HG03095 (cell line): ENCODE data around the gene PDCD6IP.

Experiments
- ATAC-seq: cut with Tn5 transposase; IDR thresholded peaks from one replicate; pipeline ENCODE4 v1.9.1; 2021; ENCODE audit warnings: moderate library complexity; ENCODE audit not compliant: unreplicated experiment

PDCD6IP gene

DNA sequence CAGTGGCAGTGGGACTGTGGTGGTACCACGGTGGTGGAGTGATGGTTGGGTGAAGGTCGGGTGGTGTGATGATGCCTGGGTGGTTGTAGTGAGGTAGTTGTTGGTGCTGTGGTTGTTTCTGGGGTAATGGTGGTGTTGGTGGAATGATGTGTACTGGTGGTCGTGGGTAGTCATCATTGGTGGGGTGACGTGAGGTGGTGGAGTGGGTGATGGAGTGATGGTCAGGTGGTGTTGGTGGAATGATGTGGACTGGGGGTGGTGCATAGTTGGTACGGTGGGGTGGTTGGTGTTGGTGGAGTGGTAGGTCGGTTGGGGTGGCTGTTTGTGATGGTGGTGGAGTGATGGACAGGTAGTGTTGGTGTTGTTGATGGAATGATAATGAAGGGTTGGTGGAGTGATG, 87.1 kb downstream of the PDCD6IP start:
- no peak for ATAC-seq

DNA sequence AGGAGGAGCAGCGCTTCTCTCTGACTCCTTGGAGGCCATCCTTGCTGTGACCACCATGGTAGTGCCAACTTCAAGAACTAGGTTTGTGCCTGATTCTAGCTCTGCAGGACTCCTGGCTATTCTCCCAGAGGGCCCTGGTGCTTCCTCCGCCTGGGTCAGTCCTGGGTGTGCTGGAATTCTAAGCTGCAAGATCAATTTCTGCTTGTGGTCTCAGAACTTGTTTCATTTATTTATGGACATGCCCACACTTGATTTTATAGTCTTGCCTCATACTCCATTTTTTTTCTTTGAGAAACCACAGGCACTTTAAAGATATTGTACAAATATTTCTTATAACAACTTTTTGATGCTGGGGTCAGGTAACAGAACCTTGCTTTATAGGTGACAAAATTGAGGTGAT, 87.6 kb downstream of the PDCD6IP start:
- no peak for ATAC-seq

DNA sequence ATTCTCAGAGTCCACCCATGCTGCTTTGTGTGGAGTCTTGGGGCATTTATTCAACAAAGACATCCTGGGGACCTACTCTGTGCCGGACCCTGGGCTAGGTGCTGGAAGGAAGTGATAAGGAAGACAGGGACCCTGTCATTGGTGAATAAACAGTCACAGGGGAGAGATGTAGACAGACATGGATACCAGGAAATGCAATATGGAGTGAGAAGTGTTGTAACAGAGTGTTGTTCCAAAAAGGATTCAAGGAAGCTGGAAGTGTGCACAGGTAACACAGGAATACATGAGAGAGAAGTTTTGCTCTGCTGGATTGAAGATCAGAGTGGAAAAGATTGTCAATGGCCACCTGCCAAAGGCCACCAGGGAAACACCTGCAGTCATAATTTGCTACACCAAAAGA, 89.0 kb downstream of the PDCD6IP start:
- ATAC-seq, result no peak

DNA sequence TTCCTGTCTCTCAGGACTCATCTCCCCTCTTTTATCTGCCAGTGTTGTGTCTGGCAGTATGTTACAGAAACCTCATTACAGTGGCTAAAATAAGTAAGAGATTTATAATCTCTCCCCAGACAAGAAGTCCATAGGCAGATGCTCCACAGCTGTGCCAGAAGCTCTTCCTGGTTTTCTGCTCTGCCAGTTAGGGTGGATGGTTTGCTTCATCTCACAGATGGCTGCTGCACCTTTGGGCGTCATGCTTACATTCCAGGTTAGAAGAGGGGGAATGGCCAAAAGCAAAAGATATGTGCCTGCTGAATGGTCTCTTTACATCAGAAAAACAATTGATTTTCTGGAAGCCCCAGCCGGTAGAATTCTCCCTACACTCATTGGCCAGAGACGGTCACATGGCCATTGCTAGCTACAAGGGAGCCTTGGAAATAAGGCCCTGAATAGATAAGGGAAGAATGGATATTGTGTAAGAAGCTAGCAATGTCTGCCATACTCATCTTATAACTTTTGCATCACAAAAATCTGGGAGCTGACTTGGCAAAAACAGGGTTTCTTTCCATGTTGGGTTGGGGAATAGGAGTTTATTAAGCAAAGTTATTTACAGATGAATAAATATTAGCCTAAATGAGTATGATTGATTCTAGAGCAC, 91.1 kb downstream of the PDCD6IP start:
- ATAC-seq, result no peak

DNA sequence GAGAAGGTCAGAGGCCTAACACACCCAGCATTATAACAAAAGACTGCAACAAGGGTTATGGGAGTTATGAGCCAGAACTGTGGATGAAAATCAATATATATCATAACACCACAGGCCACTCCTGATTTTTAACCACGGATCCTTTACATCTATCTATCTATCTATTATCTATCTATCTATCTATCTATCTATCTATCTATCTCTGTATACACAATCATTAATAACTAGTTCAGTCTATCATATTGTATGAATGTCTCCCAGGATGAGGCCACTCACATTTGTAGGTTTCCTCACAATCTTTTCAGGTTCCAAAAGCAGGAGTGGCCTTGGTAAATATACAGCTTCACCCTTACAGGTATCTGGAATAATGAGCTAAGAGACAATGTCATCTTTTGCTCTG, 94.2 kb downstream of the PDCD6IP start:
- ATAC-seq, result no peak

DNA sequence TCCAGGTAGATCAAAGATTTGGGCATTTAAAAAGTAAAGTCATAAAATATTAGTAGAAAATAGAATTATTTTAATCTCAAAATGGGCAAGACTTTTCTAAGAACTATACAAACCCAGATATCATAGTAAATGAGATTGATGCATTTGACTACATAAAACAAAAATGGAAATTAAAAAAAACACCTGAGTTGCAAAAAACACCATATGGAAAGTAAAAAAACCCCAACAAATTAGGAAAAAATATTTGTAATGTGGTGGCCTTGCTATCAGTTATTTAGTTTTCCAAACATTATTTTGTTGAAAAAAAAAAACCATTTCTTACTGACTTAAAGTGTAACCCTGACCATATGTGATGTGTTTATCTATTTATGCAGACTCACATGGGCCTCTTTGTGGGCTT, 97.2 kb downstream of the PDCD6IP start:
- ATAC-seq, result no peak

DNA sequence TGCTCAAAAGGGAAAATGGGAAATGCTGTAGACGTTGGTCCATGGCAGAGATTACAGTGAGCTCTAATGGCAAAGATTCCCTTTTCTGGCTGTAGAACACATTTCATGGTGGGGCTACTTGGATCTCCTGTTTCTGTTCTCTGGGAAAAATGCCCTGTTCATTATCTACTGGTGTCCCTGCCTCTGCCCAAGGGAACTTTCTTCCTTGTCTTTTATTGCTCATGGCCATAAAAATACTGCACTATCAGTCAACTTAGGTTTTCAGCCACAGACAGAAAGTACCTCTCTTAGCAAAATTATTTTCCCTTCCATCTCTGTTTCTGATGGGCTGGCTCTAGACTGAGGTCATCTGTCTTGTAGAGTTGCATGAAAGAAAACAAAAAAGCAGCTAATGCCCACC, 98.9 kb downstream of the PDCD6IP start:
- ATAC-seq, result no peak

DNA sequence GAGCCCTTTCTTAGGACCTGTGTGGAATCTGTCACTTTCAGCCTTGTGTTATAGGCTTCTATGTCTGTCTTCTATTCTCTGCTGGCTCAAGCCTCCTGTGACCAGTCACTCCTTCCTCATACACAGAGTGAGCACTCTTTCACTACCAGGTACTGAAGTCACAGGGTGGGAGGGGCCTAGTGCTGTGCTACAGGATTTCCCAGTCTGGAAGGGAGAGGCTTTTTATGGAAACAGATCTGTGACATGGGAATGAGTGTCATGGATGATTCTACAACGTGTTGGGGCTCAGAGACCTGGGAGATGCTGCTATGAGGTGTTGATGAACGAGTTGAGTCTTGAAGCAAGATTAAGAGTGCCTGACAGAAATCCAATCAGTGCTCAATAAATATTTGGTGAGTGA, 100.5 kb downstream of the PDCD6IP start:
- no peak for ATAC-seq

DNA sequence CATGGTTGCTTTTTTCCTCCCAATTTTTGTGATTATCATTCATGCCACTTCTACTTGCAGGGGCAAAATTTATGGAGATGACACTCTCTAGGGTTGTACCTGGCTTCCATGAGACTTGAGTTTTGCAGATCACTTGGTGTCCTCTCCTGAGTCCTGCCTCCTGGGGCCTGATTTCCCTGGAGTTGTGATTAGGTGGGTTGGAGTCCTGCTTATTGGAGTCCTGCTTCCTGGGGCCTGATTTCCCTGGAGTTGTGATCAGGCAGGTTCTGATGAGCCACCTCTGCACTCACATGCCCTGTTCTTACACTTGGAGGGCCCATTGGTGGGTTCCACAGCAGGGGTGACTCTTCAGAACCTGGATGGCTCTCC, 102.0 kb downstream of the PDCD6IP start:
- ATAC-seq, result no peak

DNA sequence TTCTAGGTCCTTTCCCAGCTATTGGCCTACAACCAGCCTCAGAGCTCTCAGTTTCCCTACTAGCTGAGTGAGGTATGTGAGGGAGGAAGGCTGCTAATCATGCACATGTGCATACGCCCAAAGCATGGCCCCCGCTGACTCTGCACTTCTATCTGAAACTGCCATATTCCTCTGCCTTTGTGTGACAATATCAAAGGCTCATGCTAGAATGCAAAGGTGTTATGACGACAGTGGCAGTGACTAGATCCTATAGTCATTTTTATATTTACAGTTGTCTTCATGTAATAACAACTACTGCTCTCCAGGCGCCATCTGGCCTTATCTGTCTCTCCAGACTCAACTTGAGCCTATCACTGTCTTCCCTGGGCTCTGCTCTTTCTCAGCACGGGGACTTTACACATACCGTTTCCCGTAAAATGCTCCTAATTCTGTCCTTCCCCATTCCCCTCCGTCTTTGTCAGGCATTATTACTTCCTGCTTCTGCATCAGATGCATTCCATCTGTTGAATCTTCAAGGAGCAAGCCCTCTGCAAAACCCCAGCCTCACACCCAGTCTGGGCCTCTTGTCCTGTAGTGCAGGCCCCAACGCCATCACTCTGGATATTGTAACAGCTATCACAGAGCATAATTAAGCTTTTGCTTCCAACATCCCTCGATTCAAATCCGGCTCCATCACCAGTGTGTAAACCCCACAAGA, 102.5 kb downstream of the PDCD6IP start:
- ATAC-seq, result no peak

DNA sequence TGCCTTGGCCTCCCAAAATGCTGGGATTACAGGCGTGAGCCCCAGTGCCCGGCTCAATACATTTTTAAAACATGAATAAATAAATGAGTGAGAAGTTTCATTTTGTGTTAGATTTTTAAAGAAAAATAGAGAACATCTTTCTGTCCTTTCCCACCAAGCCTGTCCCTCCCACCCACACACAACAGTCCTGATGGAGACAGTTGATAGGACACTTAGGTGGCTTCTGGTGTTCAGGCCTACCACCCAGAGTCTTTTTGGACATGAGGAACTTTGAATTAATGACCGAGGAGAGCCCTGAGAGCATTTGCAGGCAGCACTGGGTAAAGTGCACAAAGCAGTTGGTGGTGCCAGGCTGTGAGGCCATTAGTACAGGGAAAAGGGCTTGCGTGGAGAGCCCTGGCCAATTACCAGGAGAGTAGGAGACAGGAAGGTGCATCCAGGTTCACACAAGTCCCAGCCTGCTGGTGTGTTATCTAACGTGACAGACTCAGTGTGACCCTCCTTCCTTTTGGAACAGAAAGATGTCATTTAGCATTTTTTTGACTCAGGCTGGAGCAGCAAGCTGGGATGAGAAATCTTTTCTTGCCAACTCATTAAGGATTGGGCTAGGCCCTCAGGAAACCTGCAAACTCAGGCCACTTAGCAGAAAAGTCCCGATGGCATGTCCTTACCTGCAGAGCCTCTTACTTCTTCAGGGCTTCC, 103.6 kb downstream of the PDCD6IP start:
- ATAC-seq, result no peak

DNA sequence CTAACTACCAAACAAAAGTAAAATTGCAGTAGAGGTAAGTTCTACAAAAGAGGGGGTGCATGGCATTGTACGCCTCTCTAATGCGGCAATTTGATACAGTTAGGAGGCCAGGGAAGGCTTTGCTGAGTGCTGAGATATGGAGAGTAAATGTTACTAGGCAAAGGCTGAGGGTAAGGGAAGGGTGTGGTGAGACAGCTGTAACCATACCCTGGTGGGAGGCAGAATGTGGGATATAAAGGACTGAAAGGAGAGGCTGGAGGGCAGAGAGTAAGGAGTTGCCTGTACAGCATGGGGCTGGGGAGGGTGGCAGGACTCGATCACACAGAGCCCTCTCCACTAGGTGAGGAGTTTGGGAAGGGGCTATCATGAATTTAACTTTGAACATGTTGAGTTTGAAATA, 106.3 kb downstream of the PDCD6IP start:
- no peak for ATAC-seq

DNA sequence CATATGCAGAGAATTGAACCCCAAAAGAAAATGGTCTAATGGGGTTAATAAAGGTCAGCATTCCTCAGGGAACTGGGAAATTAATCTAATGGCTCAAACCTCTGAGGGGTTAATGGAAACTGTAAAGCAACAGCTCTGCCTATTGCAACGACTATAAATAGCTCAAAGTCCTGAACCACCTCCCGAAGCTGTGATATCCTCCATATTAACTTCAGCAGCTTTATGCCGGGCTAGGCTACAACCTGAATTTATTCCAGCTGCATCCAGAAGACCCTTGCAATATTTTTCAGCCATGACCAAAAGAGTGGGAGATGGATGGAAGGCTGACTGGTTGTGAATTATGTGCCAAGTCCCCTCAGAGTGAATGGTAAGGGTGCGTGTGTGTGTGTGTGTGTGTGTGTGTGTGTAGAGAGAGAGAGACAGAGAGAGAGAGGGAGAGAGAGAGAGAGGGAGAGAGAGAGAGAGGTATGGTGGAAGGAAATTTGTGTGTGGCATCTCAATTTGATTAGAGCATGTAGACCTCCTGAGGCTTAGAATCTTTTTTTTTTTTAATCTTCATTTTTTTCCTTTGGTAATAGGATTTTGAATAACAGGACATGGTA, 109.9 kb downstream of the PDCD6IP start:
- no peak for ATAC-seq

DNA sequence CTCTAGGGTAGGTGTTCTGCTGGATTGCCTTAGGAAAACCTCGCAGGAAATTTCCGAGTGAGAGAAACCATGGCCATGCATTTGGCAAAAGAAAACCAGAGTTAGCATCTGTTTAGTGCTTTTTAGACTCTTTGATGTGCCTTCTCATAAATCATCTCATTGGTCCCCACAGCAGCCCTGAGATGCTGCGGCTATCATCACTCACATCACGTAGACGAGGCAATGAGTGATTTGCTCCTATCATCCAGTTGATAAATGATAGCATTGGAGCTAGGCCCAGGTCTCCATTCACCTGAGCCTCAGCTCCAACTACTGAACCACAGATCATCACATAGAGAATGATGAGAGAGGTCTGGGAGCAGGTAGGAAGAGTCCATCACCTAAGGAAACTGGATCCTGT, 111.1 kb downstream of the PDCD6IP start:
- ATAC-seq, result no peak

DNA sequence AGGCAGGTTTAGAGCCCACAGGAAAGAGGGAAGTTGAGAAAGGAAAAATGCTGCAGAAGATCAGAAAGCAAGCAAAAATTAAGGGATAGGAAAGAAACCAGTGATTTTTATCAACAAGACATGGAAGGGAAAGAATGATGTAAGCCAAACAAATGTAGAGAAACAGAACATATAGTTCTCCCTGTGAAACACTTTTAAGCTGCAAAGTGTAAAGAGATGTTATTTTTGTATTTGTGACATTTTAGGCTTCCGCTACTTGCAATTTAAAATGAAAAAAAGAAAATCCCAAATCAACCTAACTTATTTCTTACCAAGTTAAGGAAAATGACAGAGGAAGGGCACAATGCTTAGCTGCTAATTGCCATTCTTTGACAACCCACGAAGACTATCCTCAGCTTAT, 111.6 kb downstream of the PDCD6IP start:
- no peak for ATAC-seq

DNA sequence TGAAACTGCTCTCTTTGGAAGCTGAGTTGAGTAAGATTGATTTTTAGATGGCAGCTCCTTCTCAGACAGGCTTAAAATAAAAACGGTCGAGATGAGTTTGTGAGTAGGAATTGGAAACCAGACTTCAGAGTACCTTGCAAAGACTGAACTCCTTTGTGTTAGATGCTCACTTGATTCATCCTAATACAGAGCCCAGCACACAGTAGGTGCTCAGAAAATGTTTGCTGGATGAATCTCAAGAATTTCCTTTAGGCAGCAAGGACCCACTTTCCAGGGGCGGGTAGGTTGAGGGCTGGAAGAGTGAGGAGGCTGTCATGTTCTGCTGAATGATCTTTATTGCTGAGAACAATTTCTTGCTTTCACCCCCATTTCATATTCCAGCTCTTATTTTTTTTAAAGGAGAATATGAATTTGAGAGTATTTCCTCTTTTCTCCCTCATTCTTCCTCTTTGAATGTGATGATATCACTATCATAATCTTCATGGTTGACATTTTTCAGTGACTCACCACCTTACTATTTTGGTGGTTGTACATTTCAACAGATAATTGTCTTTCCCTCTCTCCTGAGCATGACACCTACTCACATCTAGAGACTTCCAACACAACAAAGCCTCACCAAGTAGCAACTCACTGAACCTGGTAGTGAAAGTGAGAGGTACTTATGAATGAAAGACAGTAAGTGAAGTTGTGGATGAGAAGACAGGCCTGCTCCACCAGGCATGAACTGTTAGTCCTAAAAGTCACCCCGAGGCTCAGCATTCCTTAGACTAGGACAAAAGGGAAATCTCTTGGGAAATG, 113.3 kb downstream of the PDCD6IP start:
- ATAC-seq, result no peak

DNA sequence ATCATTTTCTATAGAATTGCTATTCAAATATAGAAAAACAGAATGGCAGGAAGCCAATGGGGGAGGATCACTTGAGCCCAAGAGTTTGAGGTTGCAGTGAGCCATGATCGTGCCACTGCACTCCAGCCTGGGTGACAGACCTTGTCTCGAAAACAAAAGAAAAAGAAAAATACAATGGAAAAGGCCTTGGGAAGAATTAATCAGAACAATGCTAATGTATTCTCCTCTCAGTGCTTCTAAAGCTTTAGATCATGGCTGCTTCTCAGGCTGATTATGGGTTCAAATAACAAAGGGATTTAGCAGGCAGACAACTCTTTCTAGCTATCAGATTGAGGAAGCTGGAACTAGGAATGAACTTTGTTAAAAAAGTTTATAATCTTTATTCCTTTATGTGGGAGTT, 115.8 kb downstream of the PDCD6IP start:
- ATAC-seq, result no peak

DNA sequence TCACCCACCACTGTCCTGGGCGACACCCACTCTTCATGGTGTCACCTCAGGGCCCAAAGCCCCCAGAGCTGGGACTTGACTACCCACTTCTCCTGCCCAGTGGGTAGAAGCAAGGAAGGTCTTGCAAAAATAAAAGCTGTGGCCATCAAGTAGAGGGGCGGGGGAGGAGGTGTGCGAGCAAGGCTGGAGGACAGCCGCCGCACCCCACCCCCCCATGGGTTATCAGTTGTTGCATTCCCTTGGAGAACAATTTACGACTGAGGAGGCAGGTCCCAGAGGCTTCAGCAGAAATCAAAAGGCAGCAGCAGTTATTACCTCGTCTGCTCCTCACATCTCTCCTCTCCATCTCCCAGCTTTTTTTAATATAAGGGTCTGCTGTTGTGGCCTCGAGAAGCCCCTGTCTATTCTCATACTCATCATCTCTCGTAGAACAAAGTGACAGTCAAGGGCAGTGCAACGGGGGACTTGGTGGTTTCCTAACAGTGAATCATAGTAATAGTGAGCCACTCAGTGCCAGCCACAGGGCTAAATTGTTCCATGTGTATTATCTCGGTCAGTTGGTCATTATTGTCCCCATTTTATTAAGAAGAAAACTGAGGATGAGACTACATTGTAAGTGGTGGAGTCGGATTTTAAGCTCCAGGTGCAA, 116.4 kb downstream of the PDCD6IP start:
- ATAC-seq, result no peak

DNA sequence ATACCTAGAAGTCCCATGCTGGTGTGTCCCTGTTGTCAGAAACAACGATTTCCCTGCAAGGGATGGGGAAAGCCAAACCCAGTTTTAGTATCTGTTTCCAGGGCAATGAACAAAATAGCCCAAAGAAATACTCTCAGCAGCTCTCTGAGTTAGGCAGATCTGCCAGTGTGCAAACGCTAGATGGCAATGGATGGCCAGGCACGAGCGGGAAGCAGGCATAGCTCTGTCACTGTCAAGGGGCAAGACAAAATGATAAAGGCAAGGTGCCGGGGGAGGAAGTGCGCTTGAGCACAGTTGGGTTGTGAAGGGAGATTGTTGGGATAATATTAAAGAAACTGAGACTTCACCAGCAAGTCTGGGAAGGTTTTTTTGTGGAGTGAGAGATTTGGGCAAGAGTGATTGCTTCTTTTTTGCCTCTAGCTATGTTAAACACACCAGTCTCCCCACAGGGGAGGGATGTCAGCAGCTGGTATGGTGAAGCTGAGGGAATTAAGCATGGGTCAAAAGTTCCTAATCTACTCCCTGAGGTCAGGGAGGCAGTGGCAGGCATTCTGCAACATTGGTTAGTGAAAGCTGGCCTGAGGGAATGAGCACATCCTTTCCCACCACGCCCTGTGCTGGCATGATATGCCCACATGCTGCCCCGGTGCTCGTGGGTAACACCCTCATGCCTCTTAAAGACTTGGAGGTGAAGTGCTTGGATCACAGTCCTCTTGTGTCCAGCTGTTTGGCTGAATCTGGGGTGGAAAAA, 117.5 kb downstream of the PDCD6IP start:
- ATAC-seq, result no peak
